ENCODE data around the gene WDR74.
A peak's percentile ranks its signal among the peaks of the same experiment; 100 is the strongest.
"Not testable (repeated sequence)": the region's sequence is repeated elsewhere in the genome, so short reads cannot be mapped to it uniquely, and the experiment has no call there.

The WDR74 gene

GRCh38 chr11:62842171-62842741, 2.9 kb upstream of the WDR74 start:
- DNase-seq (ENCODE audit: low read depth in 2 of 3, low spot score in 2 of 3): no peak

- DNase-seq (ENCODE audit: low read depth in 2 of 3, low spot score in 2 of 3): peak in 2 of 3 experiments; percentile 51 to 84
These were observed 2.2 kb upstream of the WDR74 start for GRCh38 chr11:62841361-62842170.

- DNase-seq (ENCODE audit: low read depth in 2 of 3, low spot score in 2 of 3): peak in 2 of 3 experiments; percentile 56 to 65
These were observed 1.5 kb upstream of the WDR74 start for GRCh38 chr11:62840721-62841360.

GRCh38 chr11:62835336-62835735, 4.1 kb downstream of the WDR74 start:
- DNase-seq (ENCODE audit: low read depth in 2 of 3, low spot score in 2 of 3): no peak

GRCh38 chr11:62832336-62833234, 6.8 kb downstream of the WDR74 start, which contains the start of gene TEX54:
Gene TEX54, minus strand, starts transcription at chr11:62832841.
- DNase-seq (ENCODE audit: low read depth in 2 of 3, low spot score in 2 of 3): no peak

GRCh38 chr11:62831520-62832335, 7.7 kb downstream of the WDR74 start, which contains the start of gene STX5:
Gene STX5, minus strand, starts transcription at chr11:62832051. Its CDS starts 808 bp downstream, at chr11:62831243.
- DNase-seq (ENCODE audit: low read depth in 2 of 3, low spot score in 2 of 3): peak; percentile 98 to 99 (median 98)

GRCh38 chr11:62830904-62831519, 8.4 kb downstream of the WDR74 start:
- no peak for DNase-seq (ENCODE audit: low read depth in 2 of 3, low spot score in 2 of 3)

- not testable (repeated sequence) for DNase-seq (ENCODE audit: low read depth in 2 of 3, low spot score in 2 of 3)
These were observed 11.3 kb downstream of the WDR74 start for GRCh38 chr11:62828130-62828529.

- no peak for DNase-seq (ENCODE audit: low read depth in 2 of 3, low spot score in 2 of 3)
These were observed 15.7 kb downstream of the WDR74 start for GRCh38 chr11:62823677-62824076.

GRCh38 chr11:62817129-62817528, 22.3 kb downstream of the WDR74 start:
- DNase-seq (ENCODE audit: low read depth in 2 of 3, low spot score in 2 of 3): no peak

GRCh38 chr11:62816557-62816956, 22.8 kb downstream of the WDR74 start:
- DNase-seq (ENCODE audit: low read depth in 2 of 3, low spot score in 2 of 3): no peak

- no peak for DNase-seq (ENCODE audit: low read depth in 2 of 3, low spot score in 2 of 3)
These were observed 27.7 kb downstream of the WDR74 start for GRCh38 chr11:62811659-62812058.

- no peak for DNase-seq (ENCODE audit: low read depth in 2 of 3, low spot score in 2 of 3)
These were observed 28.6 kb downstream of the WDR74 start for GRCh38 chr11:62810748-62811147.

GRCh38 chr11:62806611-62807121, 32.7 kb downstream of the WDR74 start:
- no peak for DNase-seq (ENCODE audit: low read depth in 2 of 3, low spot score in 2 of 3)

GRCh38 chr11:62805961-62806441, 33.4 kb downstream of the WDR74 start:
- DNase-seq (ENCODE audit: low read depth in 2 of 3, low spot score in 2 of 3): no peak

- peak; percentile 93 to 99 (median 98) for DNase-seq (ENCODE audit: low read depth in 2 of 3, low spot score in 2 of 3)
These were observed 34.1 kb downstream of the WDR74 start, which contains the start of gene NXF1 for GRCh38 chr11:62805076-62805892. Gene NXF1, minus strand, starts transcription at chr11:62805440. Its CDS starts 84 bp downstream, at chr11:62805356.

GRCh38 chr11:62804310-62805075, 34.9 kb downstream of the WDR74 start:
- DNase-seq (ENCODE audit: low read depth in 2 of 3, low spot score in 2 of 3): no peak

GRCh38 chr11:62801071-62801470, 38.3 kb downstream of the WDR74 start:
- no peak for DNase-seq (ENCODE audit: low read depth in 2 of 3, low spot score in 2 of 3)
